ENCODE results near the gene YWHAG.

GRCh38 chr7:76300166-76300731, 58.5 kb downstream of the YWHAG start:
- no peak for TF ChIP-seq CTCF (IDR thresholded peaks at IDR 0.05; ENCODE audit: insufficient read depth, low read depth, low read length)
- TF ChIP-seq EZH2 (IDR thresholded peaks at IDR 0.05; ENCODE audit: insufficient read depth, low read length), result no peak
